Hepatocyte (in vitro differentiated cells): ENCODE data around the gene BUD13. TPM values are rescaled to one million over a fixed set of nuclear protein-coding genes. Genes with fewer than 3 reads are reported as not detected.

Experiments used
- DNase-seq: peaks from one replicate; pipeline ENCODE4 v3.0.0-alpha.2; 2016; ENCODE audit warnings: low spot score
- H2AFZ ChIP-seq: fragments of 200-600 bp; sonication (generic); 2 replicates; pipeline ENCODE4 v1.6.0; 2016; ENCODE audit warnings: antibody characterized with exemption, mild to moderate bottlenecking
- H3K27ac ChIP-seq: fragments of 200-600 bp; sonication (generic); 2 replicates; pipeline ENCODE4 v1.5.1; 2016; ENCODE audit warnings: mild to moderate bottlenecking
- H3K27me3 ChIP-seq: fragments of 200-600 bp; sonication (generic); 2 replicates; pipeline ENCODE4 v1.6.1; 2016
- H3K36me3 ChIP-seq: fragments of 200-600 bp; sonication (generic); replicated peaks from 2 replicates; pipeline ENCODE4 v1.5.1; 2016; ENCODE audit warnings: low read depth; ENCODE audit not compliant: insufficient read depth
- H3K4me1 ChIP-seq: fragments of 200-600 bp; sonication (generic); 2 replicates; pipeline ENCODE4 v1.5.1; 2016; ENCODE audit warnings: mild to moderate bottlenecking, moderate library complexity; ENCODE audit not compliant: insufficient read depth
- H3K4me2 ChIP-seq: fragments of 200-600 bp; sonication (generic); 2 replicates; pipeline ENCODE4 v1.6.0; 2016
- H3K4me3 ChIP-seq: fragments of 200-600 bp; sonication (generic); 2 replicates; pipeline ENCODE4 v1.5.1; 2016; ENCODE audit warnings: mild to moderate bottlenecking
- H3K79me2 ChIP-seq: fragments of 200-600 bp; sonication (generic); 2 replicates; pipeline ENCODE4 v1.6.0; 2017; ENCODE audit warnings: mild to moderate bottlenecking
- H3K9me2 ChIP-seq: fragments of 200-600 bp; sonication (generic); replicated peaks from 2 replicates; pipeline ENCODE4 v1.6.0; 2017; ENCODE audit warnings: mild to moderate bottlenecking; ENCODE audit not compliant: insufficient read depth
- H3K9me3 ChIP-seq: fragments of 200-600 bp; sonication (generic); 2 replicates; pipeline ENCODE4 v1.5.1; 2016; ENCODE audit warnings: low read depth, mild to moderate bottlenecking
- H4K20me1 ChIP-seq: fragments of 200-600 bp; sonication (generic); 2 replicates; pipeline ENCODE4 v1.6.0; 2016; ENCODE audit warnings: mild to moderate bottlenecking; ENCODE audit not compliant: insufficient read depth, poor library complexity, severe bottlenecking
- CTCF ChIP-seq: fragments of 200-600 bp; sonication (generic); IDR thresholded peaks from 2 replicates; pipeline ENCODE4 v1.5.1; 2016; ENCODE audit warnings: antibody characterized with exemption, mild to moderate bottlenecking; ENCODE audit not compliant: poor library complexity
- EZH2 ChIP-seq: fragments of 200-600 bp; sonication (generic); IDR thresholded peaks from 2 replicates; pipeline ENCODE4 v1.6.1; 2016; ENCODE audit warnings: antibody characterized with exemption, mild to moderate bottlenecking, borderline replicate concordance
- EZH2phosphoT487 ChIP-seq: fragments of 200-600 bp; sonication (generic); IDR thresholded peaks from one replicate; pipeline ENCODE4 v1.6.1; 2018; ENCODE audit warnings: antibody characterized with exemption, mild to moderate bottlenecking, low read depth, moderate library complexity; ENCODE audit not compliant: unreplicated experiment, severe bottlenecking
- whole genome bisulfite sequencing: methylation state at CpG from one replicate; pipeline ENCODE4 v1.1.6; 2016; ENCODE audit warnings: low lambda C conversion rate; ENCODE audit errors: missing lambda C conversion rate; 5-methylcytosine and 5-hydroxymethylcytosine counted together
- polyA plus RNA-seq: library from polyadenylated mRNA; unstranded; fragments of >200 nt; fragmentation: Nextera tagmentation; extraction: Ambion mirVana; gene quantifications from 2 replicates; pipeline ENCODE4 v1.2.1, GENCODE V29; 2016
- total RNA-seq: library from RNA; depleted of rRNA; stranded (reverse); fragments of >200 nt; gene quantifications from 2 replicates; pipeline ENCODE4 v1.2.3, GENCODE V29; 2014

Gene BUD13
- total and polyA plus RNA-seq, 2 experiments from 2014 or later, result 11.1 to 12.6 TPM

GRCh38 chr11:116701297-116701801 lies 71.4 kb downstream of the BUD13 start:
- no peak for DNase-seq
- TF ChIP-seq EZH2phosphoT487, result no peak
- TF ChIP-seq CTCF, result no peak
- no peak for TF ChIP-seq EZH2
- Histone ChIP-seq H3K27me3 (peaks cover 4% of the 10 kb centered on the region), H3K27ac (no peak overlapping the region), H3K4me1 (no peaks in the 10 kb centered on the region), H4K20me1 (no peaks in the 10 kb centered on the region), H3K4me2 (no peak overlapping the region), H3K9me2 (no peaks in the 10 kb centered on the region), H3K9me3 (no peaks in the 10 kb centered on the region), H3K4me3 (no peak overlapping the region), H3K36me3 (no peaks in the 10 kb centered on the region), H2AFZ (no peak overlapping the region), H3K79me2 (no peaks in the 10 kb centered on the region)
- WGBS, result 98% methylated on average over 7 of the region's 7 CpGs

- peaks cover 9% of the 10 kb centered on the region for H3K27me3 ChIP-seq
- no peaks in the 10 kb centered on the region for H3K9me2 ChIP-seq
- no peak overlapping the region for H3K4me2 ChIP-seq
- H4K20me1 ChIP-seq, result no peaks in the 10 kb centered on the region
- no peak overlapping the region for H3K27ac ChIP-seq
- no peak for TF ChIP-seq EZH2
- no peak overlapping the region for H3K4me3 ChIP-seq
- no peaks in the 10 kb centered on the region for H3K9me3 ChIP-seq
- no peaks in the 10 kb centered on the region for H3K36me3 ChIP-seq
- DNase-seq, result no peak
- H2AFZ ChIP-seq, result no peak overlapping the region
- 93% methylated on average over 6 of the region's 6 CpGs for WGBS
- no peaks in the 10 kb centered on the region for H3K4me1 ChIP-seq
- H3K79me2 ChIP-seq, result no peaks in the 10 kb centered on the region
Observed at GRCh38 chr11:116700586-116701220, 72.1 kb downstream of the BUD13 start.

Other genes with a start within 250 kb of the BUD13 start
- gene ZPR1, start 15.0 kb upstream of the BUD13 start, total RNA-seq, result 38.3 and 38.6 TPM in 2 replicates
- gene ZPR1, start 15.0 kb upstream of the BUD13 start, polyA plus RNA-seq, result 50.1 and 53.3 TPM in 2 replicates
- gene APOA5, start 18.9 kb upstream of the BUD13 start, total RNA-seq, result 16.3 and 20.3 TPM in 2 replicates
- 13.4 and 14.6 TPM in 2 replicates for gene APOA5, start 18.9 kb upstream of the BUD13 start, polyA plus RNA-seq
- 1,055 and 1,133 TPM in 2 replicates for gene APOA4, start 50.3 kb upstream of the BUD13 start, total RNA-seq
- 548 and 810 TPM in 2 replicates for gene APOA4, start 50.3 kb upstream of the BUD13 start, polyA plus RNA-seq
- 2,309 and 2,825 TPM in 2 replicates for gene APOC3, start 56.9 kb upstream of the BUD13 start, total RNA-seq
- gene APOC3, start 56.9 kb upstream of the BUD13 start, polyA plus RNA-seq, result 1,438 and 2,125 TPM in 2 replicates
- gene APOA1, start 64.6 kb upstream of the BUD13 start, total RNA-seq, result 4,253 and 4,361 TPM in 2 replicates
- 5,326 and 7,624 TPM in 2 replicates for gene APOA1, start 64.6 kb upstream of the BUD13 start, polyA plus RNA-seq